HepG2 (cell line): ENCODE measurements around the gene KANK3. TPM values are rescaled to one million over a fixed set of nuclear protein-coding genes. Genes with fewer than 3 reads are reported as not detected.

ENCODE experiments used
- IRX3 ChIP-seq: sonication (generic); formaldehyde crosslinking; IDR thresholded peaks from 2 replicates; pipeline ENCODE4 v1.8.1; 2023; ENCODE audit warnings: mild to moderate bottlenecking, low read depth, missing genetic modification reagents, borderline replicate concordance
- KDM3A ChIP-seq: IDR thresholded peaks from 2 replicates; pipeline ENCODE4 v1.6.1; 2018; ENCODE audit warnings: low read depth, missing compliant biosample characterization
- SMARCE1 ChIP-seq: fragments of 450-650 bp; IDR thresholded peaks from 2 replicates; pipeline ENCODE4 v1.6.1; 2017; ENCODE audit warnings: borderline replicate concordance
- TCF7 ChIP-seq: sonication (generic); IDR thresholded peaks from 2 replicates; pipeline ENCODE4 v1.6.1; 2016; ENCODE audit warnings: antibody characterized with exemption, low read depth
- ZNF251 ChIP-seq: sonication (generic); formaldehyde crosslinking; IDR thresholded peaks from 2 replicates; pipeline ENCODE4 v1.9.0; 2021; ENCODE audit warnings: mild to moderate bottlenecking, missing genetic modification reagents
- ZNF34 ChIP-seq: sonication (generic); formaldehyde crosslinking; IDR thresholded peaks from 2 replicates; pipeline ENCODE4 v1.4.0; 2020; ENCODE audit warnings: mild to moderate bottlenecking, missing genetic modification reagents, borderline replicate concordance
- ZNF468 ChIP-seq: sonication (generic); formaldehyde crosslinking; IDR thresholded peaks from 2 replicates; pipeline ENCODE4 v1.8.0; 2022; ENCODE audit warnings: mild to moderate bottlenecking, moderate library complexity, missing genetic modification reagents
- polyA plus RNA-seq, 8 experiments: library from polyadenylated mRNA; depleted of rRNA in 3 of 8; stranded (reverse) in 7 of 8; unstranded in 1 of 8; fragments of >200 nt; fragmentation: Illumina TruSeq in 4 of 8; extraction: Trizol in 4 of 8; gene quantifications; 2 replicates each; pipeline versions ENCODE4 v1.2.1 to v1.2.3, GENCODE V29; 2011 to 2016; ENCODE audit warnings: low read depth in 4 of 8, missing spikeins in 1 of 8, mixed read lengths in 1 of 8; ENCODE audit not compliant: insufficient read depth in 1 of 8
- total RNA-seq, 5 experiments: library from RNA; depleted of rRNA; stranded (reverse); fragments of >200 nt; fragmentation: Illumina TruSeq; extraction: Trizol; gene quantifications; 2 replicates each; pipeline ENCODE4 v1.2.3, GENCODE V29; 2016; ENCODE audit warnings: low read depth in 1 of 5
- TF ChIP-seq, protein P1 (sequence below), 2 experiments: IDR thresholded peaks; 2 replicates each; pipeline ENCODE4 v1.6.1; 2011 to 2012; ENCODE audit warnings: low read length in 2 of 2, borderline replicate concordance in 1 of 2, low read depth in 1 of 2, mild to moderate bottlenecking in 1 of 2, moderate library complexity in 1 of 2
- TF ChIP-seq, protein P2 (sequence below): sonication (generic); IDR thresholded peaks from 2 replicates; pipeline ENCODE4 v1.6.1; 2016; ENCODE audit warnings: low read depth, borderline replicate concordance

KANK3 gene
- total and polyA plus RNA-seq, 2 of the 13 experiments (the other 11 are each of a cell fraction or from before 2014, with no cell fraction given): 0.15 to 0.20 TPM

DNA sequence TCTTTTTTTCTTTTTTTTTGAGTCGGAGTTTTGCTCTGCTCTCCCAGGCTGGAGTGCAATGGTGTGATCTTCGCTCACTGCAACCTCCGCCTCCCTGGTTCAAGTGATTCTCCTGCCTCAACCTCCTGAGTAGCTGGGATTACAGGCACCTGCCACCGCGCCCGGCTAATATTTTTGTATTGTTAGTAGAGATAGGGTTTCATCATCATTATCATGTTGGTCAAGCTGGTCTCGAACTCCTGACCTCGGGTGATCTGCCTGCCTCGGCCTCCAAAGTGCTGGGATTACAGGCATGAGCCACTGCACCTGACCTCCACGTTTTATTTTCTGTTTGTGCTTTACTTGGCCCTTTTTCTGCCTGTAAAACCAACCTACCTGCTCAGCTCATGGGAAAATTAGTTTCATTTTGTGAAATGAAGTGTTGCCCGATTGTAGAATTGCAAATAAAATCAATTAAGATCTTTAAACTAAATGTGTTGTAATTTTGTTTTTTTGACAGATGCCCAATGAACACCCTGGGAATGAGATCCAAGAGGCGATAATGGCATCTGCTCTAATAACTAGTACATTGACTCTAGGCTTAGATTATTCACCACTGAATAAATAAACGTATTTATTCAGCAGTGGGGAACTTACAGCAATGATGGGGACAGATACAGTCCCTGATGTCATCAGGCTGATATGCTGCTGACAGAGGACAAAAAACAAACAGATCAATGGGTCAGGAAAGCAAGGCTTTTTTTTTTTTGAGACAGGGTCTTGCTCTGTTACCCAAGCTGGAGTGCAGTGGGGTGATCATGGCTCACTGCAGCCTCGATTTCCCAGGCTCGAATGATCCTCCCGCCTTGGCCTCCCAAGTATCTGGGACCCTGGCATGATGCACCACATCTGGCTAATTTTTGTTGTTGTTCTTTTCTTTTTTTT lies 44.9 kb upstream of the KANK3 start (continued):
- TF ChIP-seq IRX3 (CRISPR knock-in tag) (no peak), ZNF34 (CRISPR knock-in tag) (no peak), ZNF468 (CRISPR knock-in tag) (no peak), SMARCE1 (no peak), KDM3A (no peak; the same call in 1 of the 2 replicates), ZNF251 (CRISPR knock-in tag) (no peak), TCF7 (peak; percentile 53; the same call in 1 of the 2 replicates)
- TF ChIP-seq, protein P1, sequence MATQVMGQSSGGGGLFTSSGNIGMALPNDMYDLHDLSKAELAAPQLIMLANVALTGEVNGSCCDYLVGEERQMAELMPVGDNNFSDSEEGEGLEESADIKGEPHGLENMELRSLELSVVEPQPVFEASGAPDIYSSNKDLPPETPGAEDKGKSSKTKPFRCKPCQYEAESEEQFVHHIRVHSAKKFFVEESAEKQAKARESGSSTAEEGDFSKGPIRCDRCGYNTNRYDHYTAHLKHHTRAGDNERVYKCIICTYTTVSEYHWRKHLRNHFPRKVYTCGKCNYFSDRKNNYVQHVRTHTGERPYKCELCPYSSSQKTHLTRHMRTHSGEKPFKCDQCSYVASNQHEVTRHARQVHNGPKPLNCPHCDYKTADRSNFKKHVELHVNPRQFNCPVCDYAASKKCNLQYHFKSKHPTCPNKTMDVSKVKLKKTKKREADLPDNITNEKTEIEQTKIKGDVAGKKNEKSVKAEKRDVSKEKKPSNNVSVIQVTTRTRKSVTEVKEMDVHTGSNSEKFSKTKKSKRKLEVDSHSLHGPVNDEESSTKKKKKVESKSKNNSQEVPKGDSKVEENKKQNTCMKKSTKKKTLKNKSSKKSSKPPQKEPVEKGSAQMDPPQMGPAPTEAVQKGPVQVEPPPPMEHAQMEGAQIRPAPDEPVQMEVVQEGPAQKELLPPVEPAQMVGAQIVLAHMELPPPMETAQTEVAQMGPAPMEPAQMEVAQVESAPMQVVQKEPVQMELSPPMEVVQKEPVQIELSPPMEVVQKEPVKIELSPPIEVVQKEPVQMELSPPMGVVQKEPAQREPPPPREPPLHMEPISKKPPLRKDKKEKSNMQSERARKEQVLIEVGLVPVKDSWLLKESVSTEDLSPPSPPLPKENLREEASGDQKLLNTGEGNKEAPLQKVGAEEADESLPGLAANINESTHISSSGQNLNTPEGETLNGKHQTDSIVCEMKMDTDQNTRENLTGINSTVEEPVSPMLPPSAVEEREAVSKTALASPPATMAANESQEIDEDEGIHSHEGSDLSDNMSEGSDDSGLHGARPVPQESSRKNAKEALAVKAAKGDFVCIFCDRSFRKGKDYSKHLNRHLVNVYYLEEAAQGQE (IDR thresholded peaks at IDR 0.05; ENCODE audit: borderline replicate concordance in 1 of 2, low read depth in 1 of 2, low read length in 2 of 2): peak in 1 of 2 experiments; percentile 37; a peak in 1 of 4 replicates
- TF ChIP-seq, protein P2, sequence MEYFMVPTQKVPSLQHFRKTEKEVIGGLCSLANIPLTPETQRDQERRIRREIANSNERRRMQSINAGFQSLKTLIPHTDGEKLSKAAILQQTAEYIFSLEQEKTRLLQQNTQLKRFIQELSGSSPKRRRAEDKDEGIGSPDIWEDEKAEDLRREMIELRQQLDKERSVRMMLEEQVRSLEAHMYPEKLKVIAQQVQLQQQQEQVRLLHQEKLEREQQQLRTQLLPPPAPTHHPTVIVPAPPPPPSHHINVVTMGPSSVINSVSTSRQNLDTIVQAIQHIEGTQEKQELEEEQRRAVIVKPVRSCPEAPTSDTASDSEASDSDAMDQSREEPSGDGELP: peak; percentile 64; the same call in 1 of the 2 replicates
